HepG2 (cell line): ENCODE data around the gene INSRR. TPM values are rescaled to one million over a fixed set of nuclear protein-coding genes. Genes with fewer than 3 reads are reported as not detected.

ENCODE experiments used
- ATRX ChIP-seq: sonication (generic); formaldehyde crosslinking; IDR thresholded peaks from 2 replicates; pipeline ENCODE4 v1.4.0; 2020; ENCODE audit warnings: missing genetic modification reagents, borderline replicate concordance
- CBX5 ChIP-seq: sonication (generic); formaldehyde crosslinking; IDR thresholded peaks from 2 replicates; pipeline ENCODE4 v1.4.0; 2020; ENCODE audit warnings: missing genetic modification reagents, borderline replicate concordance
- CEBPB ChIP-seq: IDR thresholded peaks from 2 replicates; pipeline ENCODE4 v1.6.1; 2011; ENCODE audit warnings: low read depth, low read length, improper control_type of control experiment, borderline replicate concordance
- FOSL2 ChIP-seq: sonication (generic); formaldehyde crosslinking; IDR thresholded peaks from 2 replicates; pipeline ENCODE4 v1.4.0; 2020; ENCODE audit warnings: missing genetic modification reagents
- HNRNPH1 ChIP-seq: fragments of 200-400 bp; formaldehyde crosslinking; optimal IDR thresholded peaks from 2 replicates; pipeline ENCODE3; 2017; ENCODE audit warnings: mild to moderate bottlenecking, low read depth, low read length
- MAFF ChIP-seq: IDR thresholded peaks from 2 replicates; pipeline ENCODE4 v1.6.1; 2011; ENCODE audit warnings: low read depth, low read length, improper control_type of control experiment
- MYNN ChIP-seq: sonication (generic); formaldehyde crosslinking; IDR thresholded peaks from 2 replicates; pipeline ENCODE4 v1.4.0; 2020; ENCODE audit warnings: mild to moderate bottlenecking, low read depth, missing genetic modification reagents
- NKX3-1 ChIP-seq: sonication (generic); formaldehyde crosslinking; IDR thresholded peaks from 2 replicates; pipeline ENCODE4 v1.5.0; 2020; ENCODE audit warnings: missing genetic modification reagents
- PAWR ChIP-seq: sonication (generic); formaldehyde crosslinking; IDR thresholded peaks from 2 replicates; pipeline ENCODE4 v1.4.0; 2020; ENCODE audit warnings: missing genetic modification reagents, mild to moderate bottlenecking, borderline replicate concordance
- POLR2A ChIP-seq, 2 experiments: IDR thresholded peaks; 2 replicates each; pipeline ENCODE4 v1.6.1; 2011; ENCODE audit warnings: low read depth in 2 of 2, low read length in 2 of 2, mild to moderate bottlenecking in 1 of 2, moderate library complexity in 1 of 2; ENCODE audit not compliant: insufficient read depth in 1 of 2
- RFX3 ChIP-seq: IDR thresholded peaks from 2 replicates; pipeline ENCODE4 v1.6.1; 2016; ENCODE audit warnings: missing biosample characterization, missing genetic modification reagents
- SKIL ChIP-seq: sonication (generic); formaldehyde crosslinking; IDR thresholded peaks from 2 replicates; pipeline ENCODE4 v1.8.0; 2022; ENCODE audit warnings: missing genetic modification reagents, mild to moderate bottlenecking, moderate library complexity, borderline replicate concordance
- SNAPC5 ChIP-seq: sonication (generic); formaldehyde crosslinking; IDR thresholded peaks from 2 replicates; pipeline ENCODE4 v1.8.1; 2023; ENCODE audit warnings: mild to moderate bottlenecking, missing genetic modification reagents, borderline replicate concordance
- SRSF4 ChIP-seq: fragments of 200-400 bp; formaldehyde crosslinking; IDR thresholded peaks from one replicate; pipeline ENCODE4 v1.6.1; 2018; ENCODE audit warnings: mild to moderate bottlenecking, low read depth, low read length, moderate library complexity; ENCODE audit not compliant: poor library complexity, severe bottlenecking
- TEAD3 ChIP-seq: optimal IDR thresholded peaks from 2 replicates; pipeline ENCODE3; 2016; ENCODE audit warnings: borderline replicate concordance
- THAP7 ChIP-seq: sonication (generic); formaldehyde crosslinking; IDR thresholded peaks from 2 replicates; pipeline ENCODE4 v1.8.1; 2023; ENCODE audit warnings: mild to moderate bottlenecking, missing genetic modification reagents
- ZKSCAN1 ChIP-seq: fragments of 150-350 bp; IDR thresholded peaks from 2 replicates; pipeline ENCODE4 v1.6.1; 2014; ENCODE audit warnings: low read length
- ZNF101 ChIP-seq: sonication (generic); formaldehyde crosslinking; IDR thresholded peaks from 2 replicates; pipeline ENCODE4 v1.4.0; 2020; ENCODE audit warnings: mild to moderate bottlenecking, low read depth, missing genetic modification reagents, borderline replicate concordance
- ZNF282 ChIP-seq: fragments of 450-650 bp; IDR thresholded peaks from 2 replicates; pipeline ENCODE4 v1.6.1; 2018; ENCODE audit not compliant: partially characterized antibody
- ZNF570 ChIP-seq: sonication (generic); formaldehyde crosslinking; IDR thresholded peaks from 2 replicates; pipeline ENCODE4 v1.4.0; 2020; ENCODE audit warnings: mild to moderate bottlenecking, missing genetic modification reagents, borderline replicate concordance
- ZNF7 ChIP-seq: IDR thresholded peaks from 2 replicates; pipeline ENCODE4 v1.6.1; 2016; ENCODE audit warnings: missing biosample characterization, missing genetic modification reagents
- ZNF772 ChIP-seq: sonication (generic); formaldehyde crosslinking; IDR thresholded peaks from 2 replicates; pipeline ENCODE4 v1.5.0; 2020; ENCODE audit warnings: mild to moderate bottlenecking, missing genetic modification reagents
- ZNF841 ChIP-seq: sonication (generic); formaldehyde crosslinking; IDR thresholded peaks from 2 replicates; pipeline ENCODE4 v1.8.1; 2023; ENCODE audit warnings: missing genetic modification reagents, borderline replicate concordance
- polyA plus RNA-seq, 8 experiments: library from polyadenylated mRNA; depleted of rRNA in 3 of 8; stranded (reverse) in 7 of 8; unstranded in 1 of 8; fragments of >200 nt; fragmentation: Illumina TruSeq in 4 of 8; extraction: Trizol in 4 of 8; gene quantifications; 2 replicates each; pipeline versions ENCODE4 v1.2.1 to v1.2.3, GENCODE V29; 2011 to 2016; ENCODE audit warnings: low read depth in 4 of 8, missing spikeins in 1 of 8, mixed read lengths in 1 of 8; ENCODE audit not compliant: insufficient read depth in 1 of 8
- total RNA-seq, 5 experiments: library from RNA; depleted of rRNA; stranded (reverse); fragments of >200 nt; fragmentation: Illumina TruSeq; extraction: Trizol; gene quantifications; 2 replicates each; pipeline ENCODE4 v1.2.3, GENCODE V29; 2016; ENCODE audit warnings: low read depth in 1 of 5
- TF ChIP-seq, protein P1 (sequence below): sonication (generic); formaldehyde crosslinking; IDR thresholded peaks from 2 replicates; pipeline ENCODE4 v1.8.0; 2022; ENCODE audit warnings: mild to moderate bottlenecking, missing genetic modification reagents, borderline replicate concordance

Gene INSRR
- total and polyA plus RNA-seq, 2 of the 13 experiments (the other 11 are each of a cell fraction or from before 2014, with no cell fraction given), result not detected

- no peak for TF ChIP-seq RFX3
- no peak for TF ChIP-seq SNAPC5 (CRISPR knock-in tag)
- TF ChIP-seq CBX5, result peak; percentile 57; the same call in 1 of the 2 replicates
- TF ChIP-seq ZNF282, result no peak
- peak; percentile 50; the same call in 1 of the 2 replicates for TF ChIP-seq MYNN (CRISPR knock-in tag)
- peak; percentile 95 for TF ChIP-seq PAWR
- no peak for TF ChIP-seq ATRX (CRISPR knock-in tag)
- TF ChIP-seq HNRNPH1, result no peak
- TF ChIP-seq ZNF570 (CRISPR knock-in tag), result no peak
- no peak for TF ChIP-seq ZNF841 (CRISPR knock-in tag)
- peak; percentile 69 for TF ChIP-seq ZNF772 (CRISPR knock-in tag)
- 0 out of 2 replicates have a peak, but pooled peaks have one; percentile 38 for TF ChIP-seq ZNF101
- no peak for TF ChIP-seq ZKSCAN1
- TF ChIP-seq, protein P1, sequence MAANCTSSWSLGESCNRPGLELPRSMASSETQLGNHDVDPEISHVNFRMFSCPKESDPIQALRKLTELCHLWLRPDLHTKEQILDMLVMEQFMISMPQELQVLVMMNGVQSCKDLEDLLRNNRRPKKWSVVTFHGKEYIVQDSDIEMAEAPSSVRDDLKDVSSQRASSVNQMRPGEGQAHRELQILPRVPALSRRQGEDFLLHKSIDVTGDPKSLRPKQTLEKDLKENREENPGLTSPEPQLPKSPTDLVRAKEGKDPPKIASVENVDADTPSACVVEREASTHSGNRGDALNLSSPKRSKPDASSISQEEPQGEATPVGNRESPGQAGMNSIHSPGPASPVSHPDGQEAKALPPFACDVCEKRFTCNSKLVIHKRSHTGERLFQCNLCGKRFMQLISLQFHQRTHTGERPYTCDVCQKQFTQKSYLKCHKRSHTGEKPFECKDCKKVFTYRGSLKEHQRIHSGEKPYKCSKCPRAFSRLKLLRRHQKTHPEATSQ, result no peak
- no peak for TF ChIP-seq ZNF7 (CRISPR knock-in tag)
- TF ChIP-seq MAFF, result no peak
- TF ChIP-seq THAP7 (CRISPR knock-in tag), result no peak
- peak; percentile 58; the same call in 1 of the 2 replicates for TF ChIP-seq NKX3-1
- no peak for TF ChIP-seq SRSF4
- TF ChIP-seq FOSL2 (CRISPR knock-in tag), result peak; percentile 41
- peak; percentile 35 to 67; a peak in 2 of 4 replicates for TF ChIP-seq POLR2A (IDR thresholded peaks at IDR 0.05; ENCODE audit: insufficient read depth in 1 of 2, low read depth in 2 of 2, low read length in 2 of 2)
- peak; percentile 67 for TF ChIP-seq TEAD3 (CRISPR knock-in tag)
- TF ChIP-seq CEBPB, result no peak
- TF ChIP-seq SKIL, result no peak
Measured at GRCh38 chr1:156813750-156814570, 45.0 kb downstream of the INSRR start (continued).
